Measurements from ENCODE around the gene CCHCR1. TPM values are rescaled to one million over a fixed set of nuclear protein-coding genes. Genes with fewer than 3 reads are reported as not detected.

The CCHCR1 gene
- total RNA-seq, 1 donor from 2014 or later, result 36.8 TPM

GRCh38 chr6:31145386-31145785, 12.2 kb downstream of the CCHCR1 start:
- TF ChIP-seq CTCF (conservative IDR thresholded peaks at IDR 0.05), result no peak
- H3K27me3 Mint-ChIP-seq, result no peaks in the 10 kb centered on the region
- H3K9me3 Mint-ChIP-seq, result no peaks in the 10 kb centered on the region
- H3K27ac Mint-ChIP-seq, result no peak overlapping the region
- H3K4me3 Mint-ChIP-seq, result no peak overlapping the region
- H3K4me1 Mint-ChIP-seq (ENCODE audit: unreplicated experiment), result peaks cover 7% of the 10 kb centered on the region
- no peaks in the 10 kb centered on the region for H3K36me3 Mint-ChIP-seq
- no peak for DNase-seq (ENCODE audit: extremely low spot score, unreplicated experiment)

GRCh38 chr6:31144970-31145340, 12.6 kb downstream of the CCHCR1 start:
- no peak overlapping the region for H3K27ac Mint-ChIP-seq
- H3K4me3 Mint-ChIP-seq, result no peak overlapping the region
- no peaks in the 10 kb centered on the region for H3K36me3 Mint-ChIP-seq
- H3K27me3 Mint-ChIP-seq, result peaks cover under 1% of the 10 kb centered on the region
- DNase-seq (ENCODE audit: extremely low spot score, unreplicated experiment), result no peak
- no peaks in the 10 kb centered on the region for H3K9me3 Mint-ChIP-seq
- peaks cover 7% of the 10 kb centered on the region for H3K4me1 Mint-ChIP-seq (ENCODE audit: unreplicated experiment)
- no peak for TF ChIP-seq CTCF (conservative IDR thresholded peaks at IDR 0.05)

- no peak for TF ChIP-seq CTCF (conservative IDR thresholded peaks at IDR 0.05)
- no peak for DNase-seq (ENCODE audit: extremely low spot score, unreplicated experiment)
- Mint-ChIP-seq H3K36me3 (no peaks in the 10 kb centered on the region), H3K27me3 (peaks cover 5% of the 10 kb centered on the region), H3K27ac (no peak overlapping the region), H3K4me3 (no peak overlapping the region), H3K9me3 (no peaks in the 10 kb centered on the region), H3K4me1 (ENCODE audit: unreplicated experiment) (peaks cover 7% of the 10 kb centered on the region)
These were observed 13.2 kb downstream of the CCHCR1 start for GRCh38 chr6:31144296-31144969.

- Mint-ChIP-seq H3K4me1 (ENCODE audit: unreplicated experiment) (peaks cover 7% of the 10 kb centered on the region), H3K9me3 (no peaks in the 10 kb centered on the region), H3K4me3 (no peak overlapping the region), H3K27ac (no peak overlapping the region), H3K27me3 (peaks cover 5% of the 10 kb centered on the region), H3K36me3 (no peaks in the 10 kb centered on the region)
- no peak for TF ChIP-seq CTCF (conservative IDR thresholded peaks at IDR 0.05)
- no peak for DNase-seq (ENCODE audit: extremely low spot score, unreplicated experiment)
These were observed 14.5 kb downstream of the CCHCR1 start for GRCh38 chr6:31143148-31143547.

- no peak overlapping the region for H3K4me3 Mint-ChIP-seq
- H3K4me1 Mint-ChIP-seq (ENCODE audit: unreplicated experiment), result peaks cover 11% of the 10 kb centered on the region
- DNase-seq (ENCODE audit: extremely low spot score, unreplicated experiment), result no peak
- no peak overlapping the region for H3K27ac Mint-ChIP-seq
- peaks cover 8% of the 10 kb centered on the region for H3K27me3 Mint-ChIP-seq
- no peak for TF ChIP-seq CTCF (conservative IDR thresholded peaks at IDR 0.05)
- peaks cover 4% of the 10 kb centered on the region for H3K9me3 Mint-ChIP-seq
- H3K36me3 Mint-ChIP-seq, result no peaks in the 10 kb centered on the region
These were observed 15.2 kb downstream of the CCHCR1 start for GRCh38 chr6:31142361-31142761.

Measured in type B pancreatic cell (in vitro differentiated cells).